NT2/D1 (cell line): ENCODE results near the gene CADM2.

Experiments used
- DNase-seq: peaks from one replicate; pipeline ENCODE4 v3.0.0-alpha.2; 2011; ENCODE audit warnings: low read depth, low spot score
- H3K27me3 ChIP-seq: 2 replicates; pipeline ENCODE4 v1.6.0; 2011; ENCODE audit warnings: mild to moderate bottlenecking; ENCODE audit not compliant: insufficient read length, insufficient read depth
- H3K36me3 ChIP-seq: 2 replicates; pipeline ENCODE4 v1.6.1; 2011; ENCODE audit warnings: mild to moderate bottlenecking, low read length, mixed read lengths; ENCODE audit not compliant: insufficient read depth, insufficient read length
- H3K4me1 ChIP-seq: 2 replicates; pipeline ENCODE4 v1.5.1; 2011; ENCODE audit not compliant: insufficient read depth, insufficient read length
- H3K4me3 ChIP-seq: 2 replicates; pipeline ENCODE4 v1.5.1; 2011; ENCODE audit warnings: low read depth; ENCODE audit not compliant: insufficient read length
- H3K9ac ChIP-seq: 2 replicates; pipeline ENCODE4 v1.6.0; 2011; ENCODE audit warnings: low read depth; ENCODE audit not compliant: insufficient read length
- H3K9me3 ChIP-seq: 2 replicates; pipeline ENCODE4 v1.5.1; 2011; ENCODE audit warnings: mild to moderate bottlenecking, low read length; ENCODE audit not compliant: insufficient read depth
- SUZ12 ChIP-seq: IDR thresholded peaks from 2 replicates; pipeline ENCODE4 v1.6.1; 2011; ENCODE audit not compliant: insufficient read length, insufficient read depth; ENCODE audit errors: extremely low read depth
- YY1 ChIP-seq: IDR thresholded peaks from 2 replicates; pipeline ENCODE4 v1.6.1; 2011; ENCODE audit not compliant: insufficient read length, insufficient read depth
- ZNF274 ChIP-seq: IDR thresholded peaks from 2 replicates; pipeline ENCODE4 v1.6.1; 2011; ENCODE audit warnings: mild to moderate bottlenecking, low read depth, low read length

Gene CADM2

DNA sequence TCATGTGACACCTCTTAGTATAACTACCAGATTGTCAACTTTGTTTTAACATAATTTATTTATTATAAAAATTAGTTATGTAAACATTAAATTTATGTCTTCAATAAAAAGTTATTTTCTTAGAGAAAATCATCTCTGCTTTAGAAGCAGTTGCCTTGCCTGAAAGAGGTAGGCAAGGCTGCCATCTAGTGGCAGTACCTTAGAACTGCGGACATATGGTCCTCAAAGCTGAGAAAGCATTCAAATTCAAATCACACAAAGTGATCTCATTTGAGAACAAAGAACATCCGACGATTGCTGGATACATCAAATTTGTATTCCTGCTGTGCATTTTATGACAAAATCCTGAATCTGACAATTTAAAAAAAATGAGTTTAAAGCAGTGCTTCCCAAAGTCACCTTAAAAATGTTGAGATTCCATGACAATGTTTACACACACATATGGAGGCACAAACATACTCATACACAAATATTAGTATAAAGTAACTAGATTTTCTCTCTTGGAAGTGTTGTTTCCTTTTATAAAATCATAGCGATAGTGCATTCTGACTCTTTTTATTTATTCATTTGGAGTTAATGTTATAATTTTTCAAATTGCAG, 617.4 kb downstream of the CADM2 start:
- H3K9me3 ChIP-seq = no peaks in the 10 kb centered on the region
- no peaks in the 10 kb centered on the region for H3K4me1 ChIP-seq
- TF ChIP-seq YY1 (no peak), SUZ12 (no peak), ZNF274 (no peak)
- no peak overlapping the region for H3K4me3 ChIP-seq
- no peaks in the 10 kb centered on the region for H3K36me3 ChIP-seq
- peak; percentile 81 for DNase-seq
- no peak overlapping the region for H3K9ac ChIP-seq
- no peaks in the 10 kb centered on the region for H3K27me3 ChIP-seq

DNA sequence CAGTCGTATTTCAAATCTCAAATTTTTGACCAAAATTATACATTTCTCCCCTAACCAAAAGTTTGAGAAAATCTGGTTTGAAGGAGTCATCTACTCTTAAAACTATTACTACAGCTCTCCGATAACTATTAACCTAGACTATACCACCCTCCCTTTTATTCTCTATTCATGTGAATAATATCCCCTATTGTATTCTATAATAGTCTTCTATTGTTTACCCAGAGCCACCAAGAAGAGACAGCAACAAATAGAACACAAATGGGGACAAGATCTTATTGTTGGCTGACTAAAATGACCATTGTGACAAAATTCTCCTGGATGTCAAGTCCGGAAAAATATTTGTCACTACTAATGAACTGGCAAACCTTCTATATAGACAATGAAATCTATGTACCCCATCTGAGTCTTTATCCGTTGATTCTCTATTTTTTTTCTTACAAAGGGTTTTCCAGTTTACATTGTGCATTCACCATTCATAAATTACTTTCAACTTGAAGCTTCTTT, 618.0 kb downstream of the CADM2 start:
- Histone ChIP-seq H3K36me3 (no peaks in the 10 kb centered on the region), H3K4me3 (no peak overlapping the region), H3K27me3 (no peaks in the 10 kb centered on the region), H3K9ac (no peak overlapping the region), H3K4me1 (no peaks in the 10 kb centered on the region), H3K9me3 (no peaks in the 10 kb centered on the region)
- no peak for DNase-seq
- no peak for TF ChIP-seq YY1
- no peak for TF ChIP-seq ZNF274
- TF ChIP-seq SUZ12 = no peak

DNA sequence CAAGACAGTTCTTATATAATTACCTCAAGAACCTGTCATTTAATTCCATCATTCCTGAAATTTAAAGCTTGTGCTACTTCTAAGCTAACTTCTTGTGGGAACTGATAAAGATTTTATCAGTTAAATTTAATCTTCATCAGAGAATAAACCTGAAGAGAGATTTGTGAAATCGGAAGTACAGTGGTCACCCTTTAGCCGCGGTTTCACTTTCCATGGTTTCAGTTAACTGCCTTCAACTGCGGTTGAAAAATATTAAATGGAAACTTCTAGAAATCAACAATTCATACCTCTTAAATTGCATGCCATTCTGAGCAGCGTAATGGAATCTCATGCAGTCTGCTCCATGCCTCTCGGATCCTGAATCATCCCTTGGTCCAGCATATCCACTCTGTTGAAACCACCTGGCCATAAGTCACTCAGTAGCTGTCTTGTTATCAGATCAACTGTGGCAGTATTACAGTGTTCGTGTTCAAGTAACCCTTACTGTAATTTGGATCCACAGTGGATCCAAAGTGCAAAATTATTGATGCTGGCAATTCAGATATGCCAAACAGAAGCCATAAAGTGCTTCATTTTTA, 626.1 kb downstream of the CADM2 start:
- H3K9ac ChIP-seq = no peak overlapping the region
- no peak for DNase-seq
- no peaks in the 10 kb centered on the region for H3K9me3 ChIP-seq
- no peak overlapping the region for H3K4me3 ChIP-seq
- no peaks in the 10 kb centered on the region for H3K27me3 ChIP-seq
- H3K4me1 ChIP-seq = no peaks in the 10 kb centered on the region
- no peaks in the 10 kb centered on the region for H3K36me3 ChIP-seq
- TF ChIP-seq SUZ12 (no peak), ZNF274 (no peak), YY1 (no peak)

DNA sequence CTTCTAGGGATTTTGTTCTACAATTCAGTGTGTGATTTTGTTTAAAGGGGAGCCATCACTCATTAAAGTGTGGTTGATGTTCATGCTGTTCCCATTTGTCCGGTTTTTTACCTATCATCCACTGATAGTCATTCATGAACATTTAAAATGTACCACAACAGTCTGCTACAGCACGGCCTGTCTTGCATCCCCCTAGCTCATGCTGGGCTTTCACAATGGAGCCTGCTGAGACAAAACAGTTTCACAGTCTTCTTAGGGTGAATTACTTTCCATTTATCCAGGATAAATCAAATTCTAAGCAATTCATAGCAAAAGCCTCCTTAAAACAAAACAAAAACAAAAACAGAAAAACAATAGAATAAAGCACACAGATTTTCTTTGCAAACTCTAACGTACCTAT, 627.2 kb downstream of the CADM2 start:
- no peak for TF ChIP-seq SUZ12
- no peak for TF ChIP-seq YY1
- no peak for TF ChIP-seq ZNF274
- no peak for DNase-seq
- Histone ChIP-seq H3K36me3 (no peaks in the 10 kb centered on the region), H3K4me1 (no peaks in the 10 kb centered on the region), H3K9me3 (no peaks in the 10 kb centered on the region), H3K9ac (no peak overlapping the region), H3K27me3 (no peaks in the 10 kb centered on the region), H3K4me3 (no peak overlapping the region)

DNA sequence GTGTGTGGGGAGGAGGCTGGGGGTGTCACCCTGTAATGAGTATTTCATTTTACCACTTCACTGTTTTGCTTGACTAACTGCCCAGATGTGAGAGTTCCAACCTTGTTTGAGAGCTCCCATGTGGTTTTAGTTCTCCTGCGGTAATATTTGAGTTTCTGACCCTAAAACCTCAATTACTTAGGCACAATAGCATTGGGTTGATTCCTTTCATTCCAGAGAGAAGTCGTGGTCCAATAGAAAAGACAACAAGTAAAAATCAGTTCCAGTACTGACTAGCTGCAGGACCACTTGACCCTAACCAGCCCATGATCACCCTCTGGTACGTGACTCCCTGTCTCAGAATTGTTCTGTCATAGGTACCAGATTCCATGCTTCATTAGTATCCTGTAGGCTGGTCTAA, 630.4 kb downstream of the CADM2 start:
- no peaks in the 10 kb centered on the region for H3K4me1 ChIP-seq
- no peaks in the 10 kb centered on the region for H3K36me3 ChIP-seq
- H3K27me3 ChIP-seq = no peaks in the 10 kb centered on the region
- H3K9me3 ChIP-seq = no peaks in the 10 kb centered on the region
- DNase-seq = no peak
- no peak overlapping the region for H3K4me3 ChIP-seq
- H3K9ac ChIP-seq = no peak overlapping the region
- no peak for TF ChIP-seq YY1
- TF ChIP-seq ZNF274 = no peak
- TF ChIP-seq SUZ12 = no peak

DNA sequence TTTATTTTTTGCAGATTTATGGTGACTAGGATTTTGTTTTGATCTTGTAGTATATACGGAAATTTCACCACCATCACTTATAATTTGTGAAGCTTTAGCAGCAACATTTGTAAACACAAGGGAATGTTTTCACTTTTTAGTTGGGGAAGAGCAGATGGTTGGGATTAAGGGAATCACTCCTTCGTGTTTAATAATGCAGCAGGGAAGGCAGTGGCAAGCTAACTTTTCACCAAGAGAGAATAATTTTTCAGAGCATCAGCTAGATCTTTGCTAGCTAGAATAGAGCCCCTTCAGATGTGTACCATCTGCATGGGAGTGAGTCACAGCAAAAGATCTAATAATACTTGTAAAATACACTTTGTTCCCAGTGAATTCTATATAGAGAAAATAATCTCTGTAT, 632.7 kb downstream of the CADM2 start:
- H3K4me3 ChIP-seq = no peak overlapping the region
- H3K27me3 ChIP-seq = no peaks in the 10 kb centered on the region
- H3K9me3 ChIP-seq = no peaks in the 10 kb centered on the region
- no peaks in the 10 kb centered on the region for H3K4me1 ChIP-seq
- TF ChIP-seq ZNF274 (no peak), YY1 (no peak), SUZ12 (no peak)
- H3K9ac ChIP-seq = no peak overlapping the region
- no peak for DNase-seq
- H3K36me3 ChIP-seq = no peaks in the 10 kb centered on the region

DNA sequence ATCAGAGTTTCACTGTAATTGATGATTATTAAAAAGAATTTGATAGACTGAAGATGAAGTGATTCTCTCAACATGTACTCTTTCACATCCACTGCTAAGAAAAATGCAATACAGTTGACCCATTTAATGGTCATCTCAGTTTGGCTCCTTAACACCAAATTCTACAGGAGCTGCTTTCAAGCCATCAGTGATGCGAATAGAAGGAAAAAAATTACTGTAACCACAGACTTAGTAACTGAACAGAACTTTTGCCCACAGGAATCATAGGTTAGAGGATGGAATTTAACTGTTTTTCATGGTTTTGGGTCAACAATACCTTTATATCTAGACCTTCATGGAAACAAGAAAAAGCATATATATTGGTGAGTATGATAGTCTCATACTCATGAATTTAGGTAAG, 633.5 kb downstream of the CADM2 start:
- H3K4me1 ChIP-seq = no peaks in the 10 kb centered on the region
- H3K9me3 ChIP-seq = no peaks in the 10 kb centered on the region
- H3K27me3 ChIP-seq = no peaks in the 10 kb centered on the region
- no peaks in the 10 kb centered on the region for H3K36me3 ChIP-seq
- H3K9ac ChIP-seq = no peak overlapping the region
- TF ChIP-seq YY1 = no peak
- TF ChIP-seq SUZ12 = no peak
- no peak for TF ChIP-seq ZNF274
- no peak overlapping the region for H3K4me3 ChIP-seq
- DNase-seq = no peak
